HG03060 (cell line): ENCODE results near the gene IL18.
A peak's percentile ranks its signal among the peaks of the same experiment; 100 is the strongest.
"Not testable (repeated sequence)": the region's sequence is repeated elsewhere in the genome, so short reads cannot be mapped to it uniquely, and the experiment has no call there.

ENCODE experiments used
- ATAC-seq: cut with Tn5 transposase; IDR thresholded peaks from one replicate; pipeline ENCODE4 v1.9.1; 2021; ENCODE audit warnings: low read depth, moderate number of reproducible peaks; ENCODE audit not compliant: unreplicated experiment

Gene IL18

GRCh38 chr11:112163875-112164685 lies at the start of gene IL18:
IL18 (minus strand) TSS chr11:112164094; CDS start chr11:112155053, 9,041 bp downstream.
- ATAC-seq: no peak

- ATAC-seq: no peak
Measured at GRCh38 chr11:112212710-112213109, 48.8 kb upstream of the IL18 start.

- no peak for ATAC-seq
Measured at GRCh38 chr11:112212290-112212689, 48.4 kb upstream of the IL18 start.

- ATAC-seq: no peak
Measured at GRCh38 chr11:112211536-112211935, 47.6 kb upstream of the IL18 start.

GRCh38 chr11:112210890-112211289 lies 47.0 kb upstream of the IL18 start:
- no peak for ATAC-seq

GRCh38 chr11:112206071-112206470 lies 42.2 kb upstream of the IL18 start:
- ATAC-seq: no peak

GRCh38 chr11:112200252-112200651 lies 36.4 kb upstream of the IL18 start:
- ATAC-seq: no peak

GRCh38 chr11:112199101-112199500 lies 35.2 kb upstream of the IL18 start:
- ATAC-seq: not testable (repeated sequence)

- no peak for ATAC-seq
Measured at GRCh38 chr11:112196519-112197087, 32.7 kb upstream of the IL18 start.

GRCh38 chr11:112195951-112196351 lies 32.1 kb upstream of the IL18 start:
- no peak for ATAC-seq

- not testable (repeated sequence) for ATAC-seq
Measured at GRCh38 chr11:112195113-112195512, 31.2 kb upstream of the IL18 start.

GRCh38 chr11:112186304-112186703 lies 22.4 kb upstream of the IL18 start:
- no peak for ATAC-seq

GRCh38 chr11:112185883-112186282 lies 22.0 kb upstream of the IL18 start:
- no peak for ATAC-seq

- ATAC-seq: no peak
Measured at GRCh38 chr11:112182867-112183266, 19.0 kb upstream of the IL18 start.

- ATAC-seq: peak; percentile 62
Measured at GRCh38 chr11:112179601-112180000, 15.7 kb upstream of the IL18 start.

- no peak for ATAC-seq
Measured at GRCh38 chr11:112178936-112179335, 15.0 kb upstream of the IL18 start.

GRCh38 chr11:112178428-112178827 lies 14.5 kb upstream of the IL18 start:
- no peak for ATAC-seq

GRCh38 chr11:112177589-112177988 lies 13.7 kb upstream of the IL18 start:
- ATAC-seq: no peak

GRCh38 chr11:112176077-112176476 lies 12.2 kb upstream of the IL18 start:
- no peak for ATAC-seq

GRCh38 chr11:112175599-112175952 lies 11.7 kb upstream of the IL18 start:
- ATAC-seq: no peak

- no peak for ATAC-seq
Measured at GRCh38 chr11:112174789-112175598, 11.1 kb upstream of the IL18 start, which contains the start of gene BCO2. BCO2 (plus strand) TSS chr11:112175512; CDS start chr11:112175602, 90 bp downstream.
